GOT3 (cell line): Measurements from ENCODE around the gene RIPK1.

Experiments
- DNase-seq: peaks from one replicate; lab custom pipeline; 2025; ENCODE audit warnings: mixed read lengths; lab: John Stamatoyannopoulos, UW

Gene RIPK1

GRCh38 chr6:3163248-3163594 is 94.9 kb downstream of the RIPK1 start:
- no peak for DNase-seq

- no peak for DNase-seq
Measured at GRCh38 chr6:3164388-3164787, 96.1 kb downstream of the RIPK1 start.
